ENCODE results near the gene LRRIQ1.

Gene LRRIQ1

GRCh38 chr12:85036234-85036707 is at the start of gene LRRIQ1, which contains the start of gene TSPAN19:
Gene LRRIQ1, plus strand, starts transcription at chr12:85036351. Its CDS starts 1,826 bp downstream, at chr12:85038177.
Gene TSPAN19, minus strand, starts transcription at chr12:85036277. Its CDS starts 6,331 bp downstream, at chr12:85029946.
- TF ChIP-seq ZFX (IDR thresholded peaks at IDR 0.05), result no peak
- TF ChIP-seq CTCF (conservative IDR thresholded peaks at IDR 0.05), result no peak
- no peak within 1 kb of the TSS for H3K27ac ChIP-seq

- TF ChIP-seq ZFX (IDR thresholded peaks at IDR 0.05), result no peak
- no peak for TF ChIP-seq CTCF (conservative IDR thresholded peaks at IDR 0.05)
- H3K27ac ChIP-seq, result no peak overlapping the region
Measured at GRCh38 chr12:84986586-84986985, 49.6 kb upstream of the LRRIQ1 start.

GRCh38 chr12:84994426-84994825 is 41.7 kb upstream of the LRRIQ1 start:
- no peak overlapping the region for H3K27ac ChIP-seq
- no peak for TF ChIP-seq CTCF (conservative IDR thresholded peaks at IDR 0.05)
- TF ChIP-seq ZFX (IDR thresholded peaks at IDR 0.05), result no peak

- TF ChIP-seq ZFX (IDR thresholded peaks at IDR 0.05) (no peak), CTCF (conservative IDR thresholded peaks at IDR 0.05) (no peak)
Measured at GRCh38 chr12:84995641-84996040, 40.5 kb upstream of the LRRIQ1 start.

GRCh38 chr12:84996759-84997158 is 39.4 kb upstream of the LRRIQ1 start:
- H3K27ac ChIP-seq, result no peak overlapping the region
- TF ChIP-seq CTCF (conservative IDR thresholded peaks at IDR 0.05), result no peak
- TF ChIP-seq ZFX (IDR thresholded peaks at IDR 0.05), result no peak

More at GRCh38 chr12:84995641-84996040, 40.5 kb upstream of the LRRIQ1 start:
- H3K27ac ChIP-seq, result no peak overlapping the region

GRCh38 chr12:84998341-84998740 is 37.8 kb upstream of the LRRIQ1 start:
- TF ChIP-seq CTCF (conservative IDR thresholded peaks at IDR 0.05), result no peak
- no peak for TF ChIP-seq ZFX (IDR thresholded peaks at IDR 0.05)
- no peak overlapping the region for H3K27ac ChIP-seq

GRCh38 chr12:85000729-85001128 is 35.4 kb upstream of the LRRIQ1 start:
- no peak overlapping the region for H3K27ac ChIP-seq
- TF ChIP-seq CTCF (conservative IDR thresholded peaks at IDR 0.05) (no peak), ZFX (IDR thresholded peaks at IDR 0.05) (no peak)
